Fibroblast of mammary gland (primary cell): Measurements from ENCODE around the gene CLDN22.
A peak's percentile ranks its signal among the peaks of the same experiment; 100 is the strongest.

ENCODE experiments used
- DNase-seq: peaks from one replicate; pipeline ENCODE4 v3.0.0-alpha.2; 2010; ENCODE audit warnings: low read depth
- H3K4me3 ChIP-seq: 2 replicates; pipeline ENCODE4 v1.5.1; 2011; ENCODE audit warnings: low read depth, mild to moderate bottlenecking, low read length, moderate library complexity; ENCODE audit not compliant: control insufficient read depth
- TF ChIP-seq, protein P1 (sequence below): conservative IDR thresholded peaks from 2 replicates; pipeline ENCODE4 v1.5.1; 2011; ENCODE audit warnings: low read depth, low read length, inconsistent platforms; ENCODE audit not compliant: control insufficient read depth, insufficient read depth

CLDN22 gene

DNA sequence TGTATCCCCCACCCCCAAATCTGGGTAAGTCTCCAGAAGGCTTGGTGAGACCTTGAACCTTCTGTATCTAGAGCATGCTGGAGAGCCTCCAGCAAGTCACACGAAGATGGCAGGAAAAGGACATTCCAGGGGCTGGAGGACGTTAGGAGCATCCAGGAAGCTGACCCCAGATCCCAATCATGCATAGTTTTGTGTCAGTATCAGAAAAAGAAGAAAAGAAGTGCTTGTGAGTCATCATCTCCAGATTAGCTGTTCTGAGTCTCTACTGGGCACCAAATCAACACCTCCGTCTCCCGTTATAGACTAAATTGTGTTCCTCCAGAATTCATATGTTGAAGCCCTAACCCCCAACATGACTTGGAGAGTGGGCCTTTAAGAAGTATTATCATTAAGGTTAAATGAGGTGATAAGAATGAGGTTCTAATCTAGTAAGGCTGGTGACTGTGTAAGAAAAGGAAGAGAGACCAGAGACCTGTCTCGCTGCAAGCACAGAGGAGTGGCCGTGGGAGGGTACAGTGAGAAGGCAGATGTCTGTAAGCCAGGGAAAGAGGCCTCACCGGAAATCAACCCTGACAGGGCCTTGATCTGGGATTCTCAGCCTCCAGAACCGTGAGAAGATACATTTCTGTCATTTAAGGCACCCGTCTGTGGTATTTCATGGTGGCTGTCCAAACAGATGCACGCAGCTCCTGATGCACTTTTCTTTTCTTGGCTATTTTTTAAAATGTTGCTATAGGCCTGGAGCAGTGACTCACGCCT is 40.3 kb upstream of the CLDN22 start:
- DNase-seq: peak; percentile 52
- H3K4me3 ChIP-seq: no peak overlapping the region
- TF ChIP-seq, protein P1, sequence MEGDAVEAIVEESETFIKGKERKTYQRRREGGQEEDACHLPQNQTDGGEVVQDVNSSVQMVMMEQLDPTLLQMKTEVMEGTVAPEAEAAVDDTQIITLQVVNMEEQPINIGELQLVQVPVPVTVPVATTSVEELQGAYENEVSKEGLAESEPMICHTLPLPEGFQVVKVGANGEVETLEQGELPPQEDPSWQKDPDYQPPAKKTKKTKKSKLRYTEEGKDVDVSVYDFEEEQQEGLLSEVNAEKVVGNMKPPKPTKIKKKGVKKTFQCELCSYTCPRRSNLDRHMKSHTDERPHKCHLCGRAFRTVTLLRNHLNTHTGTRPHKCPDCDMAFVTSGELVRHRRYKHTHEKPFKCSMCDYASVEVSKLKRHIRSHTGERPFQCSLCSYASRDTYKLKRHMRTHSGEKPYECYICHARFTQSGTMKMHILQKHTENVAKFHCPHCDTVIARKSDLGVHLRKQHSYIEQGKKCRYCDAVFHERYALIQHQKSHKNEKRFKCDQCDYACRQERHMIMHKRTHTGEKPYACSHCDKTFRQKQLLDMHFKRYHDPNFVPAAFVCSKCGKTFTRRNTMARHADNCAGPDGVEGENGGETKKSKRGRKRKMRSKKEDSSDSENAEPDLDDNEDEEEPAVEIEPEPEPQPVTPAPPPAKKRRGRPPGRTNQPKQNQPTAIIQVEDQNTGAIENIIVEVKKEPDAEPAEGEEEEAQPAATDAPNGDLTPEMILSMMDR: no peak

DNA sequence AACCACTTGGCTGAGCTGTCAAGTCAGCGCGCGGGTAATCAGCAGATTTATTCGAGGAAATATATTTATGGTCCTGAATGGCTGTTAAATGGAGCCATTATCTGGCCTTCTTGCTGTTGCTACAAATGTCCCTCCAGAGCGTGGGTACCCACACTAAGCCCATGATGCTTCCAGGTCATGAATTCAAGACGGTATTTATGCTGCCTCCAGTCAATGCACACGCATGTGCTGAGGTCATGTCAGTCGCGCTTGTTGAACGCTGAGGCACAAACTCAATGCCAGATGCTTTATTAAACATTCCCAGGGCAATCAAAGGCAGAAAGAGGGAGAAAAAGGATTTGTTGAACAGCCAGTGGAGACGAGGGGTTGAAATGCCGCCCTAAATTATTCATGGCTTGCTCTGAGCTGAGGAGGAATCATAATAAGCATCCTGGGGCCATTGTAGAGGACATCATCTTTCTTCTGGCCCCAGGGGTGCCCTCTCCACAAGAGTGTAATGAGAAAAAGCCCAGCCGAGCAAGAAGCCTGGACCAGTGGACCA is 38.2 kb upstream of the CLDN22 start:
- TF ChIP-seq, protein P1: no peak
- H3K4me3 ChIP-seq: no peak overlapping the region
- no peak for DNase-seq

DNA sequence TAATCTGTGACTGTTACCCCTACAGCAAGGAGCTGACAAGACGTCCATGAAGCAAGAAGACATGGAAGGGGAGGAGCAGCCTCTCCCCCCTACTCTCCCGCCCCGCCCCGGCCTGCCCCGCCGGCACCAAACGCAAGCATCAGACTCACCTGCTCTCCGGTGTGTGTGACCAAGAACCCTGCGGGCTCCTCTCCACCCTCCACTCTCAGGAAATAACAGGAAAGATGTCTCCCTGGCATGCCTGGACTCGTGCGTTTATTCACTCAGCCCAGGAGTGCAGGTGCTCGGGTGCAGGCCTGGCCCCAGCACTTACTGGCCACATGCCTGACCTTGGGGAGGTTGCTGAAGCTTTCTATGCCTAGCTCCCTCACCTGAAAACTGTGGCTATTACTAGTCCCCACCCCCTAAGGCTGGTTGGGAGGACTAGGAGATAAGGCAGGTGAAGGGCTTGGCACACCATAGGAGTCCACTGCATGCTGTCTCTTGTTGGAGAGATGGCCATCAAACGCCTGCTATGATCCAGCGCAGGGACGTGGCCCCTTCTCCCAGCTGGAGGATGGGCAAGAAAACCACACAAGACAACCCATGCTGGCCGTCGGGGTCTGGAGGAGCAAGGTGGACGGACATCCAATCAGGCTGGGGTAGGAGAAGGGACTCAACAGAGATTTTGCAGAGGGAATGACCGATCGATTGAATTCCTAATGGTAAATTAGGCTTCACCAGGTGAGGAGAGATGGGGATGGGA is 37.0 kb upstream of the CLDN22 start:
- no peak overlapping the region for H3K4me3 ChIP-seq
- no peak for DNase-seq
- TF ChIP-seq, protein P1: no peak

DNA sequence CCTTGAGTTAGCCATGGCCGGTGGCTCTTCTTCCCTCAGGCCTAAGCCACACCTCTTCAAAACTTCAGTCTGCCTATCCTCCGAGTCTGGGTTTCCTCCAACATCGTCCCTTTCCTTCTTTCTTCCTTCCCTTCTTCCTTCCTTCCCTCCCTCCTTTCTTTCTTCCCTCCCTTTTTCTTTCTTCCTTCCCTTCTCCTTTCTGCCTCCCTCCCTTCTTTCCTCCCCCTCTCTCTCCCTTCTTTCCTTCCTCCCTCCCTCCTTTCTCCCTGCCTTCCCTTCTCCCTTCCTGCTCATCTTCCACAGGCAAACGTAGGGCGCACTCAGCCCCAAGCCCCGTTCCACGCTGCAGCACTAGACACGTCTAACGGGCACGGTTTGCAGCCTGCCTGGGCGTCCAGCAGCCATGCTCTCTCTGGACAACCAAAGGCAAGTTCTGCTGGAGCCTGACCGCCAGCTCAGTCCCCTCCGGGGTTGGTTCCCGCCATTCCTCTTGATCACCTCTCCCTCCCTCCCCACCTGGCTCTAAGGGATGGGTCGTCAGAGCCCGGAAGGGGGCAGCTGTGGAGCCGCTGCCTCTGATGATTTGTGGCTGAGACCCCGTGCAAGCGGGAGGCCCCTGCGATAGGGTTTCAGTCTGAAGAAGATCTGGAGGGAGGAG is 36.2 kb upstream of the CLDN22 start:
- DNase-seq: no peak
- TF ChIP-seq, protein P1: no peak
- no peak overlapping the region for H3K4me3 ChIP-seq

DNA sequence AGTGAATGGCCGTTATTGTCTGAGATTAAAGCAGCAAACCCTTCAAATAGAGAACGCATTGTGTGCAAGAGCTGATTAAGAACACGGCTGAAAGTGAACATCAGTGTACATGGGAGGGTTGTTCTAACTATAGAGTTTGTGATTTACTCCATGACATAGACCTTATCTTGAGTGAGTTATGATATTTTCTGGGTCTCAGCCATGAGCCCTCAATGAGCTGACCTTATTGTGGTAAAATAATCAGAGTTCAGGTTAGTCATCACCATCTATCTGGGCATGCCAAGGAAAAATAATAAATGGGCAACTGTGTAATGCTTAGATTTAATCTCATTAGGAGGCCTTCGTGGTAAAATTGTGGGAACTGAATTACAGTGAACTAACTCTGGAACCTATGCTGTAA is 35.3 kb upstream of the CLDN22 start:
- peak; percentile 56 for DNase-seq
- TF ChIP-seq, protein P1: no peak

DNA sequence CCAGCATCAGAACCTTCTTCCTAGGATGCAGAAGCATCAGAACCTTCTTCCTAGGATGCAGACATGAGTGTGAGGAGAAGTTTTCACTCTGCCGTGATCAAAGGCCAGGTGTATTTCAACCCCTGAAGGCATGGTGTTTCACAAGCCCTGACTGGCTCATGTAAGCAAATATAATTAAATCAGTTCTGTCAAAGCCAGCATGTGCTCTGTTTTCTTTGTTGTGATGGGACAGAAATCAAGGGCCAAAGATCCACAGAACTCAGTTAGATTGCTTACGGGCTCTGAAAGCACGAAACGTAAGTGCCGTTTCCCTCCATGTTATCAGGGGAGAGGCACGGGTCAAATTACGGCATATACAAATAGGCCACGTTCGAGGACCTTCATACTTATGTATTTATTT is 34.1 kb upstream of the CLDN22 start:
- TF ChIP-seq, protein P1: no peak
- no peak for DNase-seq
- H3K4me3 ChIP-seq: no peak overlapping the region

More for the DNA sequence above, 35.3 kb upstream of the CLDN22 start:
- no peak overlapping the region for H3K4me3 ChIP-seq
